DOHH2 (cell line): ENCODE measurements around the gene FBXO34.
A peak's percentile ranks its signal among the peaks of the same experiment; 100 is the strongest.

Experiments used
- H3F3A ChIP-seq: fragments of 200-600 bp; sonication (generic), shearing (Covaris generic); 2 replicates; pipeline ENCODE4 v1.6.0; 2016; ENCODE audit warnings: antibody characterized with exemption, mild to moderate bottlenecking; ENCODE audit not compliant: control insufficient read depth, insufficient read depth
- H3K27ac ChIP-seq: fragments of 200-600 bp; sonication (generic); 2 replicates; pipeline ENCODE4 v1.5.1; 2014; ENCODE audit warnings: low read depth, mild to moderate bottlenecking, low read length, moderate library complexity
- H3K27me3 ChIP-seq: fragments of 200-600 bp; sonication (generic); 2 replicates; pipeline ENCODE4 v1.6.1; 2014; ENCODE audit warnings: mild to moderate bottlenecking, low read length, mixed read lengths; ENCODE audit not compliant: control insufficient read depth
- H3K36me3 ChIP-seq: fragments of 200-600 bp; sonication (generic); 2 replicates; pipeline ENCODE4 v1.6.1; 2014; ENCODE audit warnings: mild to moderate bottlenecking, low read length, moderate library complexity, mixed read lengths; ENCODE audit not compliant: control insufficient read depth
- H3K4me1 ChIP-seq: fragments of 200-600 bp; sonication (generic); 2 replicates; pipeline ENCODE4 v1.6.1; 2014; ENCODE audit warnings: mild to moderate bottlenecking, low read length, mixed read lengths; ENCODE audit not compliant: control insufficient read depth
- H3K4me2 ChIP-seq: fragments of 200-600 bp; sonication (generic); 2 replicates; pipeline ENCODE4 v1.6.0; 2014; ENCODE audit warnings: mild to moderate bottlenecking, low read length, moderate library complexity
- H3K4me3 ChIP-seq: fragments of 200-600 bp; sonication (generic); 2 replicates; pipeline ENCODE4 v1.5.1; 2014; ENCODE audit warnings: mild to moderate bottlenecking, low read length, mixed read lengths
- H3K79me2 ChIP-seq: fragments of 200-600 bp; sonication (generic); 2 replicates; pipeline ENCODE4 v1.6.1; 2014; ENCODE audit warnings: mild to moderate bottlenecking, low read length, mixed read lengths; ENCODE audit not compliant: control insufficient read depth
- H3K9me2 ChIP-seq: fragments of 200-600 bp; sonication (generic); replicated peaks from 2 replicates; pipeline ENCODE4 v1.6.1; 2014; ENCODE audit warnings: mild to moderate bottlenecking, low read length, mixed read lengths; ENCODE audit not compliant: control insufficient read depth
- H3K9me3 ChIP-seq: fragments of 200-600 bp; sonication (generic); 2 replicates; pipeline ENCODE4 v1.6.1; 2014; ENCODE audit warnings: antibody characterized with exemption, low read length, mixed read lengths; ENCODE audit not compliant: control insufficient read depth, insufficient read depth
- H4K20me1 ChIP-seq: fragments of 200-600 bp; sonication (generic); 2 replicates; pipeline ENCODE4 v1.6.0; 2014; ENCODE audit warnings: low read depth, mild to moderate bottlenecking, antibody characterized with exemption, low read length, moderate library complexity; ENCODE audit not compliant: control insufficient read depth, insufficient read depth
- CTCF ChIP-seq: fragments of 200-600 bp; sonication (generic); IDR thresholded peaks from one replicate; pipeline ENCODE4 v1.5.1; 2014; ENCODE audit warnings: antibody characterized with exemption, mild to moderate bottlenecking, low read depth, low read length; ENCODE audit not compliant: poor library complexity, severe bottlenecking
- EZH2phosphoT487 ChIP-seq: fragments of 200-600 bp; sonication (generic); IDR thresholded peaks from 2 replicates; pipeline ENCODE4 v1.6.1; 2017; ENCODE audit warnings: borderline replicate concordance, mild to moderate bottlenecking, antibody characterized with exemption, low read length, moderate library complexity, mixed read lengths

FBXO34 gene

GRCh38 chr14:55274146-55274545 lies 2.9 kb downstream of the FBXO34 start:
- Histone ChIP-seq H3K79me2 (peaks cover 75% of the 10 kb centered on the region), H3K27ac (no peak overlapping the region), H3K9me2 (no peaks in the 10 kb centered on the region), H3F3A (0 out of 2 replicates have a peak, but pooled peaks cover 3% of the 10 kb centered on the region), H3K4me1 (peaks cover 59% of the 10 kb centered on the region), H3K4me3 (no peak overlapping the region), H3K9me3 (no peaks in the 10 kb centered on the region), H4K20me1 (peaks cover 6% of the 10 kb centered on the region), H3K4me2 (0 out of 2 replicates have a peak overlapping the region, but pooled peaks have one; percentile 87), H3K36me3 (peaks cover 10% of the 10 kb centered on the region; the same call in 1 of the 2 replicates), H3K27me3 (no peaks in the 10 kb centered on the region)
- TF ChIP-seq EZH2phosphoT487 (no peak), CTCF (no peak)

GRCh38 chr14:55274751-55275150 lies 3.5 kb downstream of the FBXO34 start:
- Histone ChIP-seq H3K9me2 (no peaks in the 10 kb centered on the region), H3K27ac (no peak overlapping the region), H3K4me1 (peaks cover 59% of the 10 kb centered on the region), H3K36me3 (peaks cover 10% of the 10 kb centered on the region; the same call in 1 of the 2 replicates), H3K4me3 (no peak overlapping the region), H3K4me2 (no peak overlapping the region), H3K79me2 (peaks cover 81% of the 10 kb centered on the region), H3K9me3 (no peaks in the 10 kb centered on the region), H3F3A (0 out of 2 replicates have a peak, but pooled peaks cover 3% of the 10 kb centered on the region), H4K20me1 (peaks cover 6% of the 10 kb centered on the region), H3K27me3 (no peaks in the 10 kb centered on the region)
- no peak for TF ChIP-seq EZH2phosphoT487
- TF ChIP-seq CTCF = no peak

GRCh38 chr14:55276736-55277135 lies 5.5 kb downstream of the FBXO34 start:
- H3K9me3 ChIP-seq = no peaks in the 10 kb centered on the region
- no peak overlapping the region for H3K27ac ChIP-seq
- H3K27me3 ChIP-seq = no peaks in the 10 kb centered on the region
- peak overlapping the region; percentile 54 for H3K4me2 ChIP-seq
- peaks cover 98% of the 10 kb centered on the region for H3K79me2 ChIP-seq
- peaks cover 6% of the 10 kb centered on the region for H4K20me1 ChIP-seq
- no peak for TF ChIP-seq EZH2phosphoT487
- TF ChIP-seq CTCF = no peak
- H3K4me3 ChIP-seq = no peak overlapping the region
- H3K9me2 ChIP-seq = no peaks in the 10 kb centered on the region
- 0 out of 2 replicates have a peak, but pooled peaks cover 3% of the 10 kb centered on the region for H3F3A ChIP-seq
- H3K36me3 ChIP-seq = peaks cover 9% of the 10 kb centered on the region; the same call in 1 of the 2 replicates
- peaks cover 54% of the 10 kb centered on the region for H3K4me1 ChIP-seq
